AG04449 (cell line): ENCODE data around the gene ZCCHC10.

Experiments used
- CTCF ChIA-PET: fragments of 350-600 bp; formaldehyde crosslinking; extraction: SDS; loops from one replicate; lab custom pipeline; 2021; ENCODE audit warnings: antibody characterized with exemption; lab: Yijun Ruan, JAX
- POLR2A ChIA-PET: fragments of 400-600, 350-600 bp; formaldehyde crosslinking; extraction: SDS; loops from one replicate; lab custom pipeline; 2020; ENCODE audit warnings: antibody characterized with exemption, inconsistent platforms; lab: Yijun Ruan, JAX
- DNase-seq: peaks from one replicate; pipeline ENCODE4 v3.0.0-alpha.2; 2010; ENCODE audit warnings: low read depth, low spot score
- H3K4me3 ChIP-seq: 2 replicates; pipeline ENCODE4 v1.5.1; 2011; ENCODE audit warnings: low read depth, mild to moderate bottlenecking, control low read depth, low read length
- CTCF ChIP-seq: IDR thresholded peaks from one replicate; pipeline ENCODE4 v1.5.1; 2011; ENCODE audit warnings: mild to moderate bottlenecking, moderate library complexity, low read length, control low read depth, inconsistent platforms; ENCODE audit not compliant: insufficient read depth; ENCODE audit errors: missing control alignments

ZCCHC10 gene

GRCh38 chr5:133025804-133026663 lies at the start of gene ZCCHC10:
Gene ZCCHC10 (minus strand): TSS chr5:133026549. CDS start chr5:133026537, 12 bp downstream.
- DNase-seq = peak; percentile 51
- TF ChIP-seq CTCF = no peak
- CTCF ChIA-PET = interaction anchor here (0.6 kb wide), 1 partner anchor 85 kb away, joined by 3 read pairs; no protein-coding TSS in a partner anchor
- peak within 1 kb of the TSS; percentile 89 for H3K4me3 ChIP-seq
- POLR2A ChIA-PET = interaction anchor here (1.2 kb wide), 1 partner anchor 25 kb away, joined by 3 read pairs; the partner anchor contains the start of gene HSPA4

GRCh38 chr5:133075572-133076536 lies 49.5 kb upstream of the ZCCHC10 start:
- POLR2A ChIA-PET = interaction anchor here (1.0 to 1.2 kb wide), 2 partner anchors 24 to 112 kb away, joined by 3 to 4 read pairs; partner anchors contain the start of genes AFF4 and HSPA4
- CTCF ChIA-PET = no interaction called here
- no peak overlapping the region for H3K4me3 ChIP-seq
- DNase-seq = peak; percentile 14
- TF ChIP-seq CTCF = no peak

GRCh38 chr5:133072021-133072420 lies 45.7 kb upstream of the ZCCHC10 start:
- no peak for TF ChIP-seq CTCF
- H3K4me3 ChIP-seq = no peak overlapping the region
- ChIA-PET POLR2A (no interaction called here), CTCF (interaction anchor here (0.7 kb wide), 1 partner anchor 10 kb away, joined by 4 read pairs; no protein-coding TSS in a partner anchor)
- no peak for DNase-seq

GRCh38 chr5:133066045-133066444 lies 39.7 kb upstream of the ZCCHC10 start:
- ChIA-PET POLR2A (no interaction called here), CTCF (no interaction called here)
- no peak for TF ChIP-seq CTCF
- H3K4me3 ChIP-seq = no peak overlapping the region
- no peak for DNase-seq

GRCh38 chr5:133065471-133065870 lies 39.1 kb upstream of the ZCCHC10 start:
- no peak overlapping the region for H3K4me3 ChIP-seq
- DNase-seq = no peak
- ChIA-PET POLR2A (no interaction called here), CTCF (no interaction called here)
- TF ChIP-seq CTCF = no peak
